ENCODE measurements around the gene CSKMT.

The CSKMT gene

DNA sequence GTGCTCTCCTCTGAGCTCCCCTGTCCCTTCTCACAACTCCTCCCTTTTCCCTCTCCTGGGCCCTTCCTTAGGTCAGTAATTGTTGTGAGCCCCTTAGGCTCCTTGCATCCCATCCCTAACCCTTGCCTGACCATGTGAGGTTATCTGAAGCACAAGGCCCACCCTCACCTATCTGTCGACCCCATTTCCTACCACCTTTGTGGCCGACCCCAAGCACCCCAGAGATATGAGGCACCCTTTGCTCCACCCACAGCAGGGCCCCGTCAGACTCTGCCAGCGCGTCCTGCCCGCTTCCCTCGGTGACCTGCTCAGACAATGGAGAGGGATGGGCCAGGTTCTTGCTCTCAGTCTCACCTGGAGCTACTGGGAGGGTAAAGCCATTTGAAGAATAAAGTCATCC, 43.7 kb downstream of the CSKMT start:
- H3K9me3 Mint-ChIP-seq = no peaks in the 10 kb centered on the region
- DNase-seq = peak; percentile 74
- H3K27ac Mint-ChIP-seq = peak overlapping the region; percentile 96
- H3K4me3 Mint-ChIP-seq = peak overlapping the region; percentile 81
- peaks cover 75% of the 10 kb centered on the region for H3K4me1 Mint-ChIP-seq
- no peaks in the 10 kb centered on the region for H3K27me3 Mint-ChIP-seq
- peaks cover 40% of the 10 kb centered on the region for H3K36me3 Mint-ChIP-seq
- CTCF ChIA-PET = interaction anchor here (0.6 to 2.1 kb wide), 6 partner anchors 14 to 116 kb away, joined by 3 to 10 read pairs (median 3); no protein-coding TSS in a partner anchor

DNA sequence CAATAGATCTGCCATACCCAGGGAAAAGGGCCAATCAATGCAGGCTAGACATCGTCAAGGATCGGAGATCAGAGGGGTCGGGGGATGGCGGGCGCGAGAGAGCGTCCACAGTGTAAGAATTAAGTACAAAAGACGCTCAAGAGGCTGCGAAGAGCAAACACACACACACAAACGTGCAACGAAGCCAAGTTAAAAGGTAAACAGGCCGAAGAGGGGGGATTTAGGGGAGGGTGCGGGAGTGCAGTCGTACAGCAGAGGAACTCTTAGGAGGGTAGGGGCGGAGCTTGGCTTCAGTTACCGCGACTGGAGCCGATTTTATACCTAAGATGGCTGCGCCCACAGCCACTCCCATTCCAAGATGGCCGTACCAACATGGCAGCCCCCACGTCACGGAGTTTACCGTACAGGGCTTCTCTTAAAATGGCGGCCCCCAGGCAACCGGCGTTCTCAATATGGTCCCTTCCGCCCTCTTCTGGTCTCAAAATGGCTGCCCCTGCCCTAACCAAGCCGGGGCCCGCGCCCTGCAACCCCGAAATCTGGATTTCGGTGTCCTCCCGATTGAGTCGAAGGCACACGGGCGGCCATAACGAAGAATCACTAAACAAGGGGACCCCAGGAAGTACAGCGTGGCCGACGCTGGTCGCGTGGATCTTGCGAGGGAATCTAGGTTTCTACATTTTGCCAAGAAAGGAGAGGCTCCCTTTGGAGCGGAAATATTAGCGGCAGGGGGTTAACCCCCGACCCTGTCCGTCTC, 44.3 kb downstream of the CSKMT start:
- H3K4me1 Mint-ChIP-seq = peaks cover 81% of the 10 kb centered on the region
- H3K27me3 Mint-ChIP-seq = no peaks in the 10 kb centered on the region
- no peaks in the 10 kb centered on the region for H3K9me3 Mint-ChIP-seq
- peak overlapping the region; percentile 81 for H3K4me3 Mint-ChIP-seq
- peak overlapping the region; percentile 96 for H3K27ac Mint-ChIP-seq
- CTCF ChIA-PET = interaction anchor here (0.6 to 1.9 kb wide), 5 partner anchors 14 to 116 kb away, joined by 3 to 5 read pairs (median 3); no protein-coding TSS in a partner anchor
- H3K36me3 Mint-ChIP-seq = peaks cover 46% of the 10 kb centered on the region
- DNase-seq = peak; percentile 98

DNA sequence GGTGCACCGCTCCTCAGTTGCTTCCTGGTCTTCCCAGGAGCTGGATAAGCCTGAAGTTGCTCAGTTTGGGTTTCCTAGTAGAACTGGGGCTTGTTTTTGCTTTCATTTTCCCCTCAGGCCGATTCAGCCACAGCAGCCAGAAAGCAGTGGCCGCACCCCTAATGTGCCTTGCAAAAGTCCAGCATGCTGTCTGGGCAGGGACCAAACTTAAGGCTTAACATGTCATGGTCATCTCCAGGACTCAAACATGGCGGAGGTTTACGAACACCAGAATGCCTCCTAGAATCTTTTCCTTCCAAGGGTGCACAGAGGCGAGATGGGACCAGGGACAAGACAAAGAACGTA, 44.9 kb downstream of the CSKMT start:
- Mint-ChIP-seq H3K4me3 (peak overlapping the region; percentile 81), H3K27ac (peak overlapping the region; percentile 96), H3K27me3 (no peaks in the 10 kb centered on the region), H3K9me3 (no peaks in the 10 kb centered on the region), H3K4me1 (peaks cover 85% of the 10 kb centered on the region), H3K36me3 (peaks cover 50% of the 10 kb centered on the region)
- CTCF ChIA-PET = interaction anchor here (1.4 to 1.9 kb wide), 4 partner anchors 15 to 117 kb away, joined by 3 to 5 read pairs (median 4); no protein-coding TSS in a partner anchor
- peak; percentile 56 for DNase-seq

DNA sequence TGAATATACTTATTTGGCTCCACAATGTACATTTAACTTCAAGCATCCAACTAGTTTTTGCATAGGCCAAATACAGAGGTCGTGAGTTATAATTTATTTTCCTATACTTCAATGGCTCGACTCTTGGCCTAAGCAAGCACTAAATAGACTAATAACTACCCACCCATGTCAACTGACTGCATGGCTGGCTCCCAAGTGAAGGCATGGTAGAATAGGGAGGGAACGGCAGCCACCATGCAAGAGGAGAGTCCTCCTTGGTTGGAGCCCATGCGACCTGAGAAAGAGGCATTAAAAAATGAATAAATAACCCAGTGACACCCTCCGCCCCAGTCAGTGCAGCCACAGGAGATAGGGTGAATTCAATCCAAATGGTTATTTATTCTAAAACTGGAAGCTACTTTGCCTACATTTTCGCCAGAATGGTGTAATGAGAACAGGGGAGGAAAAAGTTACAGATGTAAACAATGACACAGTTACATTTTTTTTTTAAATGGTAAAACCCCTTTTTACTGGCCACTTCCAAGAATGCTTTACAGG, 47.2 kb downstream of the CSKMT start:
- peaks cover 85% of the 10 kb centered on the region for H3K4me1 Mint-ChIP-seq
- H3K27me3 Mint-ChIP-seq = no peaks in the 10 kb centered on the region
- peaks cover 67% of the 10 kb centered on the region for H3K36me3 Mint-ChIP-seq
- H3K9me3 Mint-ChIP-seq = no peaks in the 10 kb centered on the region
- peak overlapping the region; percentile 56 for H3K4me3 Mint-ChIP-seq
- CTCF ChIA-PET = interaction anchor here (0.7 kb wide), 2 partner anchors 18 to 32 kb away, joined by 3 read pairs; no protein-coding TSS in a partner anchor
- no peak for DNase-seq
- peak overlapping the region; percentile 98 for H3K27ac Mint-ChIP-seq

DNA sequence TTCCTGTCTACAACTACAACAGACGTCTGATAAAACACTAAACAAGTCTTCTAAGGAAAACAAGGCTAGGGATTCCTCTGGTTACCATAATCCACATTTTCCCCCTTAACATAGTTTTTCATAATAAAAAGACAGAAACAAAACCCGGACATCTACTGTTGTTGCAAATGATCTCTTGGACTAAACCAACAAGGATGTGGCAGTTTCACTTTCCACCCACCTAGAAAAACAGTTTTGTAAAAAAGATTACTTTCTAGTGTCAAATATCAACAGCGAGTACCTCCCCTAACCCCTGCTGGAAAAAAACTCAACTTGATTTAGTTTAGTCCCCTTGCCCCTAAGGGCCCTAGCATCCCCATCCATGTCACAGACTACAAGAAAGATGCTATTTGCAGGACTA, 47.7 kb downstream of the CSKMT start:
- H3K27me3 Mint-ChIP-seq = no peaks in the 10 kb centered on the region
- peaks cover 85% of the 10 kb centered on the region for H3K4me1 Mint-ChIP-seq
- peak overlapping the region; percentile 98 for H3K27ac Mint-ChIP-seq
- H3K36me3 Mint-ChIP-seq = peaks cover 73% of the 10 kb centered on the region
- CTCF ChIA-PET = interaction anchor here (0.7 kb wide), 2 partner anchors 18 to 33 kb away, joined by 3 read pairs; no protein-coding TSS in a partner anchor
- DNase-seq = no peak
- H3K9me3 Mint-ChIP-seq = no peaks in the 10 kb centered on the region
- peak overlapping the region; percentile 56 for H3K4me3 Mint-ChIP-seq

DNA sequence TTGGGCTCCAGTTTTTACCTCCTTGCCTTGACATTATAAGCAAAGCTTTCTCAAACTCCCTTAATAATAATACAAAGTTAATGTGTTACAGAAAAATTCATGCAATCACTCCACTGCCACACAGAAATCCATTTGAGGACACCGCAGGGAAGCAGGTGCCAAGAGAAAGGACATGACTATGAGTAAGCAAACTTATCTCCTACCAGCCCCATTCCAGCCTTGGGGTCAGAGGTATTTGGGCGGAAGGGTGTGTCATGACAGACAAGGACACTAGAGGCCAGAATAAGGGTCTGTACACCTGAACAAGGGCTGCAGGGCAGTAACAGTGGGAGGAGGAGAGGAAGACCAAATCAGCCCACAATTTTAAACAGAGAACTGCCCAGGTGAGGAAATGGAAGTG, 48.2 kb downstream of the CSKMT start:
- CTCF ChIA-PET = interaction anchor here (0.7 to 1.1 kb wide), 2 partner anchors 13 to 19 kb away, joined by 3 read pairs; no protein-coding TSS in a partner anchor
- peak overlapping the region; percentile 98 for H3K27ac Mint-ChIP-seq
- H3K4me1 Mint-ChIP-seq = peaks cover 84% of the 10 kb centered on the region
- peak overlapping the region; percentile 35 for H3K4me3 Mint-ChIP-seq
- peaks cover 77% of the 10 kb centered on the region for H3K36me3 Mint-ChIP-seq
- no peak for DNase-seq
- H3K27me3 Mint-ChIP-seq = no peaks in the 10 kb centered on the region
- no peaks in the 10 kb centered on the region for H3K9me3 Mint-ChIP-seq

DNA sequence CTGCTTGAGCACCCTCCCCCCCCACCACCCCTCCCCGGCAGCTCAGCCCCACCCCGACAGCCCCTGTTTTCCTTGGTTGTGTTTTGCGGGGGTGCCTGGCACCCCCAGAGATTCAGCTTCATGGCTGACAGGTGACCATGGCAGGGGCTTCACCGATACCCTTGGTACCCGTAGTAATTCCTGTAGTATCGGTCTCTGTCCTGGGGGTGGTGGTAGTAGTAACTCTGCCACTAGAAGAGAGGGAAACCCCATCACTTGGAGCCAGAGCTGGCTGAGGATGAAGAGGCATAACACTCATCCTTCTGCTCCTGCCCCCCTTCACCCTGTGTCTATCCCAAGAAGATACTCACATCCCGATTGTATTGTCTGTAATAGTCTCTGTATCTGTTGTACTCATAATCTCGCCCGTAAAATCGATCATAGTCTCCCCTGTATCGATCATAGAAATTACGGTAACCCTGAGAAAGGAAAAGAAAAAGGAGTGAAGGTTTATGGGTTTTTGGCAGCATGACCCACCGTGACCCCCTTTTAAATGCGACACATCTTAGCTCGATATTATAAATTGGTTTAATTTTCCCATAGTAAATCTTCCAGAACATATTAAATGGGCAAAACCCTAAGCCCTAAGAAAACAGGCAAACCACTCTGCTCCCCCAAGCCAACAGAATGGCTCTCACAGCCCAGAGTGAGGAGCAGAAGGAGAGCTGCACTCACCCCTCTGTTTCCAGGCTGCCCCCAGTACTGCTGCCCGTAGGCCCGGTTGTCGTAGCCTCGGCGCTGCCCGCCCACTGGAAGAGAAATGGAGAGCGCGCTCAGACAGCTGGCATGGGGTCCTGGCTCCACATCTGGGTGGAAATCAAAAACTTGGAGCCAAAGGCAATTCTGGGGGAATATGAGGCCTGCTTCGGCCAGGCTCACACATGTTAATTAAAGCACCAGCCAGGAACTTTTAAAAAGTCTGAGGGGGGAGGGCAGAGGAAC, 50.3 kb downstream of the CSKMT start:
- CTCF ChIA-PET = interaction anchor here (1.2 to 1.3 kb wide), 2 partner anchors 11 to 71 kb away, joined by 3 to 4 read pairs; no protein-coding TSS in a partner anchor
- H3K4me1 Mint-ChIP-seq = peaks cover 75% of the 10 kb centered on the region
- DNase-seq = no peak
- no peak overlapping the region for H3K4me3 Mint-ChIP-seq
- peaks cover 81% of the 10 kb centered on the region for H3K36me3 Mint-ChIP-seq
- peak overlapping the region; percentile 82 for H3K27ac Mint-ChIP-seq
- H3K9me3 Mint-ChIP-seq = no peaks in the 10 kb centered on the region
- H3K27me3 Mint-ChIP-seq = no peaks in the 10 kb centered on the region

DNA sequence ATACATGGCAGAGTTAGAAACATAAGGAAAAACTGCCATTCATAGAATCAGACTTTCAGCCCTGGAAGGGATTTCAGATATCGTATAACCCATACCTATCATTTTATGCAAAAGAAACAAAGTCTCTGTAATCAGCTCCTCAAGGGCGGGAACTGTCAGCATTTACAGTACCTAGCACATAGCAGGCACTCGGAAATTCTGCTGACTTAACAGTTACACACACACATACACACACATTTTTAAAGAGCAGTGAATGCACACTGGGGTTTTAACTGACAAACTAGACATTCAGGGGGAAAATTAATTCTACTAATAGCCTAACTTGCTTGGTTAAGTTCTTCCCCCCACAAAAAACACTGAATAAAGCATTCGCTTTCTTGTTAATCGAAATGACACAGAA, 51.1 kb downstream of the CSKMT start:
- H3K9me3 Mint-ChIP-seq = no peaks in the 10 kb centered on the region
- CTCF ChIA-PET = interaction anchor here (1.3 kb wide), 1 partner anchor 10 kb away, joined by 4 read pairs; no protein-coding TSS in a partner anchor
- no peak overlapping the region for H3K4me3 Mint-ChIP-seq
- H3K27ac Mint-ChIP-seq = no peak overlapping the region
- peaks cover 74% of the 10 kb centered on the region for H3K4me1 Mint-ChIP-seq
- no peak for DNase-seq
- H3K36me3 Mint-ChIP-seq = peaks cover 82% of the 10 kb centered on the region
- H3K27me3 Mint-ChIP-seq = no peaks in the 10 kb centered on the region

DNA sequence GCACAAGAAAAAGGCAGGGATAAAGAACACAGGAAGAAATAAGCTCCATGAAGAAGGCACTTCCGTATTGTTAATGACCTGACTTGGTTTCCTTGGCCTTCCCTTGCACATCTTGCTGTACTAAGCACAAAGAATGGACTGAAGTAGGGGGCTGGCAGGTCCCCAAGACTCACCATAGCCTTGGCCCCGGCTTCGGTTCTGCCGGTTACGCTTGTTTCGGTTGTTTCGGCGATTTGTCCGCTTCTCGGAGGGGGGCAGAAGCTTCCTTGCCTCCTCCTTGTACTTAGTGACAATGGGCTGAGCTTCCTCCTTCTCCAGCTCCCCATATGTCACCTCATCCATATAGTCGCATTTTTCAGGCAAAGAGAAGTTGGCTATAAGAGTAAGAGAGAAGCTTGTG, 51.7 kb downstream of the CSKMT start:
- Mint-ChIP-seq H3K4me3 (no peak overlapping the region), H3K4me1 (peaks cover 76% of the 10 kb centered on the region), H3K9me3 (no peaks in the 10 kb centered on the region), H3K36me3 (peaks cover 84% of the 10 kb centered on the region), H3K27ac (no peak overlapping the region), H3K27me3 (no peaks in the 10 kb centered on the region)
- no peak for DNase-seq
- CTCF ChIA-PET = interaction anchor here (1.3 kb wide), 1 partner anchor 9 kb away, joined by 4 read pairs; no protein-coding TSS in a partner anchor

Data from activated naive CD4-positive, alpha-beta T cell treated with anti-CD3 and anti-CD28 coated beads, Interleukin-2, amount 10 ng/mL, durations not matched to agents 7 days and 5 days (primary cell).